GM23338 (cell line): ENCODE results near the gene GNAZ. TPM values are rescaled to one million over a fixed set of nuclear protein-coding genes. Genes with fewer than 3 reads are reported as not detected.
"Not testable (repeated sequence)": the region's sequence is repeated elsewhere in the genome, so short reads cannot be mapped to it uniquely, and the experiment has no call there.

ENCODE experiments used
- ATAC-seq: fragments of 200-7000 bp; cut with Tn5 transposase; 3 replicates; pipeline ENCODE4 v1.9.1; 2020
- DNase-seq: peaks from one replicate; pipeline ENCODE4 v3.0.0-alpha.2; 2015; ENCODE audit warnings: low spot score
- H2AFZ ChIP-seq: fragments of 200-600 bp; sonication (generic); 2 replicates; pipeline ENCODE4 v1.8.0; 2016; ENCODE audit warnings: antibody characterized with exemption, mild to moderate bottlenecking, moderate library complexity
- H3F3A ChIP-seq: fragments of 200-600 bp; sonication (generic); replicated peaks from 2 replicates; pipeline ENCODE4 v1.8.0; 2017; ENCODE audit warnings: antibody characterized with exemption, mixed run types, low read depth
- H3K27ac ChIP-seq: fragments of 200-600 bp; sonication (generic); 2 replicates; pipeline ENCODE4 v1.6.1; 2016; ENCODE audit warnings: low read depth
- H3K27me3 ChIP-seq: fragments of 200-600 bp; sonication (generic); 2 replicates; pipeline ENCODE4 v1.8.0; 2016; ENCODE audit warnings: mild to moderate bottlenecking, mixed run types, moderate library complexity; ENCODE audit not compliant: insufficient read depth
- H3K36me3 ChIP-seq: fragments of 200-600 bp; sonication (generic); 2 replicates; pipeline ENCODE4 v1.8.0; 2016; ENCODE audit warnings: mild to moderate bottlenecking; ENCODE audit not compliant: insufficient read depth
- H3K4me1 ChIP-seq: fragments of 200-600 bp; sonication (generic); 2 replicates; pipeline ENCODE4 v1.8.0; 2016; ENCODE audit warnings: mild to moderate bottlenecking, moderate library complexity; ENCODE audit not compliant: insufficient read depth
- H3K4me2 ChIP-seq: fragments of 200-600 bp; sonication (generic); 2 replicates; pipeline ENCODE4 v1.7.1; 2017; ENCODE audit warnings: mixed run types
- H3K4me3 ChIP-seq: fragments of 200-600 bp; sonication (generic); 2 replicates; pipeline ENCODE4 v1.6.1; 2016; ENCODE audit warnings: mixed run types
- H3K79me2 ChIP-seq: fragments of 200-600 bp; sonication (generic); replicated peaks from 2 replicates; pipeline ENCODE4 v1.8.0; 2017; ENCODE audit warnings: mild to moderate bottlenecking; ENCODE audit not compliant: insufficient read depth
- H3K9me2 ChIP-seq: fragments of 200-600 bp; sonication (generic); 2 replicates; pipeline ENCODE4 v1.8.0; 2017; ENCODE audit not compliant: insufficient read depth
- H4K20me1 ChIP-seq: fragments of 200-600 bp; sonication (generic); replicated peaks from 2 replicates; pipeline ENCODE4 v1.8.0; 2017; ENCODE audit warnings: mild to moderate bottlenecking; ENCODE audit not compliant: insufficient read depth
- H3K27ac Mint-ChIP-seq: 2 replicates; pipeline ENCODE4 v1.8.0; 2020; ENCODE audit warnings: inconsistent platforms, mild to moderate bottlenecking, moderate library complexity, mixed read lengths
- H3K27me3 Mint-ChIP-seq: 3 replicates; pipeline ENCODE4 v1.8.0; 2022; ENCODE audit warnings: low read depth, mild to moderate bottlenecking, moderate library complexity, mixed read lengths, inconsistent platforms; ENCODE audit not compliant: insufficient read depth, poor library complexity
- H3K36me3 Mint-ChIP-seq: 3 replicates; pipeline ENCODE4 v1.8.0; 2021; ENCODE audit warnings: low read depth, mild to moderate bottlenecking, inconsistent platforms, moderate library complexity, mixed read lengths
- H3K4me1 Mint-ChIP-seq: 3 replicates; pipeline ENCODE4 v1.8.0; 2020; ENCODE audit warnings: mild to moderate bottlenecking, inconsistent platforms, mixed read lengths
- H3K4me3 Mint-ChIP-seq: 3 replicates; pipeline ENCODE4 v1.8.0; 2021; ENCODE audit warnings: moderate library complexity, mild to moderate bottlenecking, inconsistent platforms, mixed read lengths
- H3K9me3 Mint-ChIP-seq: 3 replicates; pipeline ENCODE4 v1.8.0; 2020; ENCODE audit warnings: moderate library complexity, mild to moderate bottlenecking, inconsistent platforms, mixed read lengths
- CREB1 ChIP-seq: fragments of 250-450 bp; sonication (Bioruptor Pico); IDR thresholded peaks from 2 replicates; pipeline ENCODE4 v1.5.0; 2020; ENCODE audit warnings: low read depth, mild to moderate bottlenecking, moderate library complexity
- EZH2 ChIP-seq: fragments of 200-600 bp; sonication (generic); IDR thresholded peaks from one replicate; pipeline ENCODE4 v1.8.0; 2017; ENCODE audit warnings: antibody characterized with exemption, mild to moderate bottlenecking, low read depth; ENCODE audit not compliant: unreplicated experiment
- NANOG ChIP-seq: IDR thresholded peaks from 2 replicates; pipeline ENCODE4 v1.6.1; 2016; ENCODE audit warnings: antibody characterized with exemption, borderline replicate concordance
- POLR2AphosphoS5 ChIP-seq: IDR thresholded peaks from 2 replicates; pipeline ENCODE4 v1.6.1; 2016; ENCODE audit warnings: antibody characterized with exemption, low read depth
- STAT1 ChIP-seq: IDR thresholded peaks from one replicate; pipeline ENCODE4 v1.6.1; 2016; ENCODE audit warnings: antibody characterized with exemption; ENCODE audit not compliant: unreplicated experiment
- ZNF114 ChIP-seq: fragments of 250-450 bp; sonication (Bioruptor Pico); IDR thresholded peaks from 2 replicates; pipeline ENCODE4 v1.5.0; 2020; ENCODE audit warnings: mild to moderate bottlenecking, moderate library complexity
- ZNF331 ChIP-seq: fragments of 250-450 bp; sonication (Bioruptor Pico); IDR thresholded peaks from 2 replicates; pipeline ENCODE4 v1.5.0; 2020; ENCODE audit warnings: low read depth, mild to moderate bottlenecking, moderate library complexity
- ZNF462 ChIP-seq: fragments of 250-450 bp; sonication (Bioruptor Pico); IDR thresholded peaks from 2 replicates; pipeline ENCODE4 v1.5.0; 2020; ENCODE audit warnings: mild to moderate bottlenecking, moderate library complexity
- polyA plus RNA-seq: library from polyadenylated mRNA; unstranded; fragments of >200 nt; fragmentation: Nextera tagmentation; extraction: Ambion mirVana; gene quantifications from 2 replicates; pipeline ENCODE4 v1.2.1, GENCODE V29; 2016
- total RNA-seq: library from RNA; depleted of rRNA; stranded (reverse); fragments of >200 nt; shearing (Covaris generic); gene quantifications from 2 replicates; pipeline ENCODE4 v1.2.3, GENCODE V29; 2014
- TF ChIP-seq, protein P1 (sequence below), 2 experiments: fragments of 200-600 bp in 1 of 2; sonication (generic) in 1 of 2; conservative IDR thresholded peaks; 2 replicates each; pipeline versions ENCODE4 v1.5.1 to v1.6.1; 2016 to 2017; ENCODE audit warnings: antibody characterized with exemption in 2 of 2, low read depth in 2 of 2, mild to moderate bottlenecking in 2 of 2, moderate library complexity in 1 of 2

GNAZ gene
- total and polyA plus RNA-seq, 2 experiments from 2014 or later, result 2.9 to 11.1 TPM

DNA sequence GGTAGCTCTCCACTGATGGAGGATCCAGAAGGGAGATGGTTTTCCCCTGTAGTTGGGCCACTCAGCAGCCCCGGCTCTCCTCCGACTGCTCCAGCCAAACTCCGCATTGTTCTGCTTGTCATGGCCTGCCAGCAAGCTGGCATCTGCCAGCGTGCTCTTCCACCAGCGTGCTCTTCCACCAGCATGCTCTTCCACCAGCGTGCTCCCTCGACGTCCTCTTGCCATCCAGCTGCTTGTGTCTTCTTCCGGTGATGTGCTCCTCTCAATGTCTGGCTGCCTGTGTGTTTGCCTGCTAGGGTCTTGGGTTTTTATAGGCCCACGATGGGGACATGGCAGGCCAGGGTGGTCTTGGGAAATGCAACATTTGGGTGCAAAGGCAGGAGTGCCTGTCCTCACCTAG lies 43.5 kb upstream of the GNAZ start (continued):
- TF ChIP-seq ZNF462 (CRISPR knock-in tag) (no peak), CREB1 (CRISPR knock-in tag) (no peak), EZH2 (no peak), ZNF114 (CRISPR knock-in tag) (no peak), NANOG (no peak), STAT1 (no peak), POLR2AphosphoS5 (no peak), ZNF331 (no peak)
- TF ChIP-seq, protein P1, sequence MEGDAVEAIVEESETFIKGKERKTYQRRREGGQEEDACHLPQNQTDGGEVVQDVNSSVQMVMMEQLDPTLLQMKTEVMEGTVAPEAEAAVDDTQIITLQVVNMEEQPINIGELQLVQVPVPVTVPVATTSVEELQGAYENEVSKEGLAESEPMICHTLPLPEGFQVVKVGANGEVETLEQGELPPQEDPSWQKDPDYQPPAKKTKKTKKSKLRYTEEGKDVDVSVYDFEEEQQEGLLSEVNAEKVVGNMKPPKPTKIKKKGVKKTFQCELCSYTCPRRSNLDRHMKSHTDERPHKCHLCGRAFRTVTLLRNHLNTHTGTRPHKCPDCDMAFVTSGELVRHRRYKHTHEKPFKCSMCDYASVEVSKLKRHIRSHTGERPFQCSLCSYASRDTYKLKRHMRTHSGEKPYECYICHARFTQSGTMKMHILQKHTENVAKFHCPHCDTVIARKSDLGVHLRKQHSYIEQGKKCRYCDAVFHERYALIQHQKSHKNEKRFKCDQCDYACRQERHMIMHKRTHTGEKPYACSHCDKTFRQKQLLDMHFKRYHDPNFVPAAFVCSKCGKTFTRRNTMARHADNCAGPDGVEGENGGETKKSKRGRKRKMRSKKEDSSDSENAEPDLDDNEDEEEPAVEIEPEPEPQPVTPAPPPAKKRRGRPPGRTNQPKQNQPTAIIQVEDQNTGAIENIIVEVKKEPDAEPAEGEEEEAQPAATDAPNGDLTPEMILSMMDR (conservative IDR thresholded peaks at IDR 0.05; ENCODE audit: low read depth in 2 of 2), result no peak

- H3K27me3 ChIP-seq, H3K9me2 ChIP-seq, H3F3A ChIP-seq, H4K20me1 ChIP-seq, DNase-seq, H3K36me3 Mint-ChIP-seq, H3K27ac Mint-ChIP-seq, H2AFZ ChIP-seq, H3K4me2 ChIP-seq, H3K4me1 ChIP-seq, H3K27ac ChIP-seq, H3K27me3 Mint-ChIP-seq, H3K36me3 ChIP-seq, H3K4me3 ChIP-seq, H3K79me2 ChIP-seq, H3K4me3 Mint-ChIP-seq, ATAC-seq: not testable (repeated sequence)
- peaks cover 10% of the 10 kb centered on the region for H3K9me3 Mint-ChIP-seq
- peaks cover 27% of the 10 kb centered on the region for H3K4me1 Mint-ChIP-seq
Observed at GRCh38 chr22:23027849-23028248, 42.5 kb upstream of the GNAZ start.
